HEK293T (cell line): Measurements from ENCODE around the gene DUSP23.

Experiments used
- FOXA1 ChIP-seq: fragments of 450-650 bp; IDR thresholded peaks from 2 replicates; pipeline ENCODE4 v1.6.1; 2016; ENCODE audit warnings: mild to moderate bottlenecking
- HDGF ChIP-seq: fragments of 450-650 bp; IDR thresholded peaks from 2 replicates; pipeline ENCODE4 v1.6.1; 2017; ENCODE audit warnings: antibody characterized with exemption, borderline replicate concordance
- SP1 ChIP-seq: fragments of 450-650 bp; IDR thresholded peaks from 2 replicates; pipeline ENCODE4 v1.6.1; 2017
- SUZ12 ChIP-seq: fragments of 450-650 bp; IDR thresholded peaks from 2 replicates; pipeline ENCODE4 v1.6.1; 2016; ENCODE audit warnings: mild to moderate bottlenecking

DNA sequence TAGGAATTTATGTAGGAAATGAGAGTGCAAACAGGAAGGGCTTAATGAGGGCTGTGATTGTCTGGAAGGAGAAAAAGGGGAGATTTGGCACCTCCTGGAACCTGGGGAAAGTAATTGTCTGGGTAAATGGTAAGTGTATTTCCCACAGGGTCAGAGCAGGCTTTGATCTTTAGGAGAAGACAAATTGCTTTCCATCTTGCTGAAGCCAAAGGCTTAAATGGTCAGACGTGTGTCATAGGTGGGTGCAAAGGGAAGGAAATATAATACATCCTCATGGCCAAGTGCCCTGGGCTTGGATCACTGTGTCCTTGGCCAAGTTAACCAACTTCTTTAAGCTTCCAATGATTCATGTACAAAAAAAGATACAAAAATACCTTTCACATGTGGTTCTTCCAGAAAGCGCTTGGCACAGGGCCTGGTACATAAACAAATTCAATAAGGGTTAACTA lies 1.3 kb upstream of the DUSP23 start:
- TF ChIP-seq FOXA1: no peak
- TF ChIP-seq HDGF: no peak
- no peak for TF ChIP-seq SP1
- TF ChIP-seq SUZ12: no peak
